GM20000 (cell line): ENCODE data around the gene AAGAB.

Source experiments
- DNase-seq: peaks from one replicate; pipeline ENCODE4 v3.0.0; 2012; ENCODE audit warnings: low spot score
- TF ChIP-seq, protein P1 (sequence below): IDR thresholded peaks from 2 replicates; pipeline ENCODE4 v1.5.1; 2012; ENCODE audit warnings: mild to moderate bottlenecking, control low read depth; ENCODE audit errors: extremely low read depth, missing control alignments

The AAGAB gene

DNA sequence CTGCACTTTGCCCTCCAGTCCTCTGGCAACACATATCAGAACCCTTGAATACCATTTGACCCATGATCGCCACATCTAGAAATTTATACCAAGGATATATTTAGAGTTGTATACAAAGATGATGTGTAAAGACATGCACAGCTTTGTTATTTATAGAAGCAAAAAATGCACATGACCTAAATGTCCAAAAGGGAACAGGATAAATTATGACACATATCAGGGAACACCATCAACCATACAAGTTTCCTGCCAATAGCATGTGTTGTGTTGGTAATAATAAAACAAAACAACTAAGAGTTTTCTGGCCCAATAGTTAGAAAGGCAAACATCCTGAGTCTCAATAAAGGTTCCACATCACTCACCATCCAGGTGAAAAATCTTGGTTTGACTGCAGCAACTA is 51.5 kb downstream of the AAGAB start:
- DNase-seq = no peak
- TF ChIP-seq, protein P1, sequence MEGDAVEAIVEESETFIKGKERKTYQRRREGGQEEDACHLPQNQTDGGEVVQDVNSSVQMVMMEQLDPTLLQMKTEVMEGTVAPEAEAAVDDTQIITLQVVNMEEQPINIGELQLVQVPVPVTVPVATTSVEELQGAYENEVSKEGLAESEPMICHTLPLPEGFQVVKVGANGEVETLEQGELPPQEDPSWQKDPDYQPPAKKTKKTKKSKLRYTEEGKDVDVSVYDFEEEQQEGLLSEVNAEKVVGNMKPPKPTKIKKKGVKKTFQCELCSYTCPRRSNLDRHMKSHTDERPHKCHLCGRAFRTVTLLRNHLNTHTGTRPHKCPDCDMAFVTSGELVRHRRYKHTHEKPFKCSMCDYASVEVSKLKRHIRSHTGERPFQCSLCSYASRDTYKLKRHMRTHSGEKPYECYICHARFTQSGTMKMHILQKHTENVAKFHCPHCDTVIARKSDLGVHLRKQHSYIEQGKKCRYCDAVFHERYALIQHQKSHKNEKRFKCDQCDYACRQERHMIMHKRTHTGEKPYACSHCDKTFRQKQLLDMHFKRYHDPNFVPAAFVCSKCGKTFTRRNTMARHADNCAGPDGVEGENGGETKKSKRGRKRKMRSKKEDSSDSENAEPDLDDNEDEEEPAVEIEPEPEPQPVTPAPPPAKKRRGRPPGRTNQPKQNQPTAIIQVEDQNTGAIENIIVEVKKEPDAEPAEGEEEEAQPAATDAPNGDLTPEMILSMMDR = no peak

- TF ChIP-seq, protein P1 = no peak
Observed at GRCh38 chr15:67202091-67202490, 52.4 kb downstream of the AAGAB start.

DNA sequence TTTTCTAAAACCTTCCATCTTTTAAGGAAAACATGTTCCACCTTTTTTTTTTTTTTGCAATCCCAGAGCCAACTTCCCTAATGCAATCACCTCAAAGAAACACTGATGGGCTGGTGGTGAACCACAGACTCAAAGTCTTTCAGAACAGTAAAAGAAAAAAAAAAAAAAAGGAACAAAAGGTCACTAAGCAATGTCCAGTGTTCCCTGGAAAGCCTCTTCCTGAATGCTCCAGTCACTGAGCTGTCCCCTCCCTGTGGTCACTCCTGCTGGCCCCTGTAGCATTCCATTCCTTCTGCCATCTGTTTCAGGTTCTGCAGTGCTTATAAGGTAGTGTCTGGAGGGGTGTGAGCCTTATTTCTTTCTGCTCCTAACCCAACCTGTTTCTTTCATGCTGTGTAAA is 53.3 kb downstream of the AAGAB start:
- TF ChIP-seq, protein P1 = no peak
- no peak for DNase-seq

More at GRCh38 chr15:67202091-67202490, 52.4 kb downstream of the AAGAB start:
- DNase-seq = no peak

DNA sequence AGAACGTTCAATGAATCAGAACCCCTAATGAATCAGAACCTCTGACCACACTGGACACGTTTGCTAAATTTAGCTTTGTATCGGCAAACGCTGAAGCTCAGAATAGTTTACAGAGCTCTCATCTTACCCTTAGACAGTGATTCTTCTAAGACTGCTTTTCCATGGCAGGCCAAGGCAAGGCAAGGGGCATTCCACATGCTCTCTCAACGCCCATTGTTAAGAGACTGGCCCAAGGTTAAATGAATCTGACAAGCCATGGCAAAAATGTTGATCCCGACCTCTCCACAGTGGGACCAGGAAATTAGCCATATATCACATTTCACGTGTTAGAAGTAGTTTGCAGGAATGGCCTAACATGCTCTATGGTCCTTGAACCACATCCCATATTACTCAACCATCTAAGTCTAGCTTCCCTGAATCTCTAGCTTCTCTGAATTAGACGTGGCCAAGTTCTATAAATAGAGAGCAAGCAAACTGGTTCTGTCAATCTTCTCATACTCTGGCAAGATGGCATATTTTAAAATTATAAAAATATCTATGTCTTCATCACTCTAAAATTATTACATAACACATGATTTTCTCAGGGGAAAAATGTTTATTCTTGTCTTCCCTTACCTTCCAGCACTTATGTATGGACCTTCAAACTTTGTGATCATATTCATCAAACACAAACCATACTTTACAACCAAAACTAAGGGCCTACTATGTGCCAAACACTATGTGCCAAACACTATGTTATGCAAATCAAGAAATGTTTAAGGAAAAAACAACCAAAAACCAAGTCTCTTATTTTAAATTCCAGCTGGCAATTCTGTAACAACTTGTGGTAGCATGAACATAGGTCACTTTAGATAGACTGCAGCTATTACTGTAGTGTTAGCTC is 54.3 kb downstream of the AAGAB start:
- TF ChIP-seq, protein P1 = no peak
- DNase-seq = no peak

- TF ChIP-seq, protein P1 = no peak
- DNase-seq = no peak
Observed at GRCh38 chr15:67199391-67199790, 55.1 kb downstream of the AAGAB start.

GRCh38 chr15:67198157-67198754 is 56.2 kb downstream of the AAGAB start:
- TF ChIP-seq, protein P1 = no peak
- peak; percentile 45 for DNase-seq

- no peak for DNase-seq
- TF ChIP-seq, protein P1 = no peak
Observed at GRCh38 chr15:67197364-67197695, 57.1 kb downstream of the AAGAB start.
